ENCODE data around the gene ARRDC3. TPM values are rescaled to one million over a fixed set of nuclear protein-coding genes. Genes with fewer than 3 reads are reported as not detected.
"Not testable (repeated sequence)": the region's sequence is repeated elsewhere in the genome, so short reads cannot be mapped to it uniquely, and the experiment has no call there.

The ARRDC3 gene
- total RNA-seq, 2 experiments from 2014 or later: 17.9 to 19.0 TPM

DNA sequence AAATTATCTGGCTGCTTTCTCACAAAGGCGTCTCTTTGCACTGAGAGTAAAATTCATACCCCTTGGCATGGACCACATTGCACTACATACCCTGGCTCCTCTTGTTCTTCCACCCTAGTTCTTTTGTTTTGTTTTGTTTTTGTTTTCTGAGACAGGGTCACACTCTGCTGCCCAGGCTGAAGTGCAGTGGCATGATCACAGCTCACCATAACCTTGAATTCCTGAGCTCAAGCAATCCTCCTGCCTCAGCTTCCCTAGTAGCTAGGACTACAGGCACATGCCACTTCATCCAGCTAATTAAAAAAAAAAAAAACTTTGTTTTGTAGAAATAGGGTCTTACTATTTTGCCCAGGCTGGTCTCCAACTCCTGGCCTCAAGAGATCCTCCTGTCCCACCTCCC is 51.4 kb downstream of the ARRDC3 start:
- no peaks in the 10 kb centered on the region for H3K9me3 Mint-ChIP-seq
- no peaks in the 10 kb centered on the region for H3K36me3 Mint-ChIP-seq
- H3K4me3 Mint-ChIP-seq: no peak overlapping the region
- ChIA-PET POLR2A (interaction anchor here (1.3 kb wide), 1 partner anchor 49 kb away, joined by 3 read pairs; no protein-coding TSS in a partner anchor), CTCF (interaction anchor here (0.6 to 1.3 kb wide), 4 partner anchors 50 to 206 kb away, joined by 3 to 4 read pairs (median 4); no protein-coding TSS in a partner anchor)
- H3K4me1 Mint-ChIP-seq (ENCODE audit: low read depth): peaks cover 15% of the 10 kb centered on the region
- H3K27me3 Mint-ChIP-seq: no peaks in the 10 kb centered on the region
- DNase-seq: no peak
- H3K27ac Mint-ChIP-seq: no peak overlapping the region
- intact Hi-C loops (cut with micrococcal nuclease): loop anchor here (1.0 kb wide), 3 partner anchors 17 to 51 kb away; no protein-coding TSS in a partner anchor

DNA sequence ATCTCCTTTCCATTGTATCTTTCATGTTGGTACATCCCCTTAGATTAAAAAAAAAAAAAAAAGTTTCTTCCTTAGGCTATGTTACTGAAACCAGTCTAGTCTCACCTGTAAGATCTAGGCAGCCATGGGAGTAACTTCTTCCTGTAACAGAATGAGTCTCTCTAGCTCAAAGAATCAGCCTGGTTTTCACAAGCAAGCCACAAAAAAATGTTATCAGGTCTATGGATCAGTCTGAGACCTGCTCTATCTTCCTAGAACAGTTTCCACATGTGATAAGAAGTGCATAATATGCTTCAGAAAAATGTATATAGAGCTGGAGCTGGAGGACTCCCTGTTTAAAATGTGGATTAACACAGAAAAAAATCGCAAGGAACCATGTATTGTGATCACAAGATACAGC is 53.8 kb downstream of the ARRDC3 start:
- intact Hi-C loops (cut with micrococcal nuclease): loop anchor here (5.0 kb wide), 1 partner anchor 33 kb away; no protein-coding TSS in a partner anchor
- no peak overlapping the region for H3K27ac Mint-ChIP-seq
- POLR2A ChIA-PET: interaction anchor here (0.6 to 0.7 kb wide), 2 partner anchors 32 to 54 kb away, joined by 5 to 6 read pairs; no protein-coding TSS in a partner anchor
- H3K4me1 Mint-ChIP-seq (ENCODE audit: low read depth): peaks cover 15% of the 10 kb centered on the region
- CTCF ChIA-PET: interaction anchor here (0.7 to 1.8 kb wide), 6 partner anchors 15 to 110 kb away, joined by 3 to 5 read pairs (median 3); partner anchors contain the start of gene ARRDC3
- no peaks in the 10 kb centered on the region for H3K27me3 Mint-ChIP-seq
- H3K9me3 Mint-ChIP-seq: no peaks in the 10 kb centered on the region
- H3K36me3 Mint-ChIP-seq: no peaks in the 10 kb centered on the region
- no peak overlapping the region for H3K4me3 Mint-ChIP-seq
- no peak for DNase-seq

DNA sequence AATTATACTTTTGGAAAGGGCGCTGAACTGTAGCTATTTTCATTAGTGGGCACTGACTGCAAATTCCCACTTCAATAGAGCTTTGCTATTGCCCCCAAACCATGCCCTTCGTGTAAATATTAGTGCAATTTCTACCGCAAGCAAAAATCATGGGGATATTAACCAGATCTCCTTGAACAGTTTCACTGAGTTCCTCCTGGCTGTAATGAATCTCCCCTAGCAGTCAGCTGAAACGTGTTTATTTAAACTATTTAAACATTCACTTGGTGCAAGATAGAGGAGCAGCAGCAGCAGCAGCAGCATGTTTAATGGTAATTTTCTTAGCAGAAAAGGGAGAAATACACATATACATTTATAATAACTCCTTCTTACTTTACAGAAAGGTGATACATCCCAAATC is 54.4 kb downstream of the ARRDC3 start:
- Mint-ChIP-seq H3K9me3 (no peaks in the 10 kb centered on the region), H3K36me3 (no peaks in the 10 kb centered on the region), H3K27me3 (no peaks in the 10 kb centered on the region), H3K27ac (no peak overlapping the region), H3K4me1 (ENCODE audit: low read depth) (peaks cover 15% of the 10 kb centered on the region), H3K4me3 (no peak overlapping the region)
- DNase-seq: no peak
- POLR2A ChIA-PET: no interaction called here
- CTCF ChIA-PET: interaction anchor here (1.1 to 1.8 kb wide), 3 partner anchors 15 to 56 kb away, joined by 3 to 4 read pairs (median 3); partner anchors contain the start of gene ARRDC3
- intact Hi-C loops (cut with micrococcal nuclease): loop anchor here (5.0 kb wide), 1 partner anchor 34 kb away; no protein-coding TSS in a partner anchor

DNA sequence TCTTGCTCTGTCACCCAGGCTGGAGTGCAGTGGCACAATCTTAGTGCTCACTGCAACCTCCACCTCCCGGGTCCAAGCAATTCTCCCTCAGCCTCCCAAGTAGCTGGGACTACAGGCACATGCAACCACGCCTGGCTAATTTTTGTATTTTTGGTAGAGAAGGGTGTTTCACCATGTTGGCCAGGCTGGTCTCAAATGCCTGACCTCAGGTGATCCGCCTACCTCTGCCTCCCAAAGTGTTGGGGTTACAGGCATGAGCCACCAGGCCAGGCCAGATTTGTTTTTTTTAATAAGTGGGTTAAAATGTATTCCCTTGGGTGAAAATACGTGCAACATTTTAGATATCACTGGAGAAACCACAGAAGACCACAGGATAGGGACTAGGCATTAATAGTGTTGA is 60.1 kb downstream of the ARRDC3 start:
- H3K4me3 Mint-ChIP-seq; H3K27me3 Mint-ChIP-seq; H3K9me3 Mint-ChIP-seq; H3K36me3 Mint-ChIP-seq; H3K4me1 Mint-ChIP-seq (ENCODE audit: low read depth); CTCF ChIA-PET; intact Hi-C loops (cut with micrococcal nuclease); H3K27ac Mint-ChIP-seq; POLR2A ChIA-PET; DNase-seq: not testable (repeated sequence)

DNA sequence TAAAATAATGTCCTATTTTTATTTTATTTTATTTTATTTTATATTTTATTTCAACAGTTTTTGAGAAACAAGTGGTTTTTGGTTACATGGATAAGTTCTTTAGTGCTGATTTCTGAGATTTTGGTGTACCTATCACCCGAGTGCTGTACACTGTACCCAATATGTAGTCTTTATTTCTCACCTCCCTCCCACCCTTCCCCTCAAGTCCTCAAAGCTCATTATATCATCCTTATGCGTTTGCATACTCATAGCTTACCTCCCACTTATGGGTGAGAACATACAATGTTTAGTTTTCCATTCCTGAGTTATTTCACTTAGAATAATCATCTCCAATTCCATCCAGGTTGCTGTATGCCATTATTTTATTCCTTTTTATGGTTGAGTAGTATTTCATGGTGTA is 63.5 kb downstream of the ARRDC3 start:
- DNase-seq: no peak
- H3K4me3 Mint-ChIP-seq: no peak overlapping the region
- intact Hi-C loops (cut with micrococcal nuclease): loop anchor here (10.0 kb wide), 1 partner anchor 55 kb away; no protein-coding TSS in a partner anchor
- no peaks in the 10 kb centered on the region for H3K9me3 Mint-ChIP-seq
- H3K36me3 Mint-ChIP-seq: no peaks in the 10 kb centered on the region
- CTCF ChIA-PET: no interaction called here
- H3K27ac Mint-ChIP-seq: no peak overlapping the region
- peaks cover 16% of the 10 kb centered on the region for H3K4me1 Mint-ChIP-seq (ENCODE audit: low read depth)
- H3K27me3 Mint-ChIP-seq: no peaks in the 10 kb centered on the region
- POLR2A ChIA-PET: no interaction called here

DNA sequence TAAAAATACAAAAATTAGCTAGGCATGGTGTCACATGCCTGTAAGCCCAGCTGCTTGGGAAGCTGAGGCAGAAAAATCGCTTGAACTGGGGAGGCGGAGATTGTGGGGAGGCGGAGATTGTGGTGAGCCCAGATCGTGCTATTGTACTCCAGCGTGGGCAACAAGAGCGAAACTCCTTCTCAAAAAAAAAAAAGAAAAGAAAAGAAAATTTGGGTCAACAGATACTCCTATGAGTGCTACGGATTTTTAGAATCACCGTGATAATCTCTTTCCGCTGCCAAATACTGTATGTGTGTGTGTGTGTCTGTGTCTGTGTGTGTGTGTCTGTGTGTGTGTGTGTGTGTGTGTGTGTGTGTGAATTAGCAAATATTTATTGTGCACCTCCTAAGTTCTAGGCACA is 64.4 kb downstream of the ARRDC3 start:
- no peaks in the 10 kb centered on the region for H3K36me3 Mint-ChIP-seq
- DNase-seq: peak; percentile 70
- no peak overlapping the region for H3K4me3 Mint-ChIP-seq
- intact Hi-C loops (cut with micrococcal nuclease): loop anchor here (10.0 kb wide), 1 partner anchor 54 kb away; no protein-coding TSS in a partner anchor
- ChIA-PET CTCF (no interaction called here), POLR2A (interaction anchor here (0.8 to 1.3 kb wide), 2 partner anchors 38 to 64 kb away, joined by 3 to 4 read pairs; partner anchors contain the start of gene ARRDC3)
- H3K27ac Mint-ChIP-seq: peak overlapping the region; percentile 65
- no peaks in the 10 kb centered on the region for H3K27me3 Mint-ChIP-seq
- H3K9me3 Mint-ChIP-seq: no peaks in the 10 kb centered on the region
- peaks cover 26% of the 10 kb centered on the region for H3K4me1 Mint-ChIP-seq (ENCODE audit: low read depth)
